Measurements from ENCODE around the gene TSPEAR.

Gene TSPEAR

GRCh38 chr21:44736291-44737004 is 25.1 kb upstream of the TSPEAR start:
- no peak overlapping the region for H3K9ac ChIP-seq (ENCODE audit: low read length)
- no peak overlapping the region for H3K4me3 ChIP-seq (ENCODE audit: low read length)
- H3K36me3 ChIP-seq (ENCODE audit: control insufficient read depth, insufficient read depth, low read length) = no peaks in the 10 kb centered on the region
- no peaks in the 10 kb centered on the region for H3K4me1 ChIP-seq (ENCODE audit: control insufficient read depth, insufficient read depth, low read length)
- no peak overlapping the region for H3K27ac ChIP-seq (ENCODE audit: low read depth, low read length)
- H3K27me3 ChIP-seq (ENCODE audit: control insufficient read depth, insufficient read depth, low read length) = no peaks in the 10 kb centered on the region

- no peaks in the 10 kb centered on the region for H3K36me3 ChIP-seq (ENCODE audit: control insufficient read depth, insufficient read depth, low read length)
- H3K4me1 ChIP-seq (ENCODE audit: control insufficient read depth, insufficient read depth, low read length) = no peaks in the 10 kb centered on the region
- no peaks in the 10 kb centered on the region for H3K27me3 ChIP-seq (ENCODE audit: control insufficient read depth, insufficient read depth, low read length)
- no peak overlapping the region for H3K4me3 ChIP-seq (ENCODE audit: low read length)
- no peak overlapping the region for H3K9ac ChIP-seq (ENCODE audit: low read length)
- no peak overlapping the region for H3K27ac ChIP-seq (ENCODE audit: low read depth, low read length)
These were observed 24.4 kb upstream of the TSPEAR start for GRCh38 chr21:44735821-44736220.

DNA sequence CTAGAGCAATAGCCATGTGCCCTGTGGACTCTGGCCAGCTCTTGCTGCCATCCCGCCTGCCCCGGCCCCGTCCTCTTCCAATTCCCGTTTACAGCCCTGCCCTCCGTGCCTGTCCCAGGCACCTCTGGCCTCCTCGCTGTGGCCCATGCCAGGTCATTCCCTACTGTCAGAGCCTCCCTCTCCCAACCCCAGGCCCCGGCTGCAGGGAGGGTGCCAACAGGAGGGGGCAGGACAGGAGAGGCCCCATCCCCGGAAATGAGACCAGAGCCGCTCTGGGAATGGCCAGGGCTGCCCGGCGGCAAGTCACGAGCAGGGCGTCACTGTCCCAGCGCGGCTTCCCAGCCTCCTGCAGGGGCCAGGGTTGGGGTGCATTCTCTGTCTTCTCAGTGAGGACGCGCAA is 23.5 kb upstream of the TSPEAR start:
- H3K36me3 ChIP-seq (ENCODE audit: control insufficient read depth, insufficient read depth, low read length) = no peaks in the 10 kb centered on the region
- H3K27me3 ChIP-seq (ENCODE audit: control insufficient read depth, insufficient read depth, low read length) = no peaks in the 10 kb centered on the region

GRCh38 chr21:44734026-44734745 is 22.8 kb upstream of the TSPEAR start:
- H3K4me3 ChIP-seq (ENCODE audit: low read length) = no peak overlapping the region
- H3K9ac ChIP-seq (ENCODE audit: low read length) = no peak overlapping the region
- H3K27me3 ChIP-seq (ENCODE audit: control insufficient read depth, insufficient read depth, low read length) = no peaks in the 10 kb centered on the region
- no peaks in the 10 kb centered on the region for H3K36me3 ChIP-seq (ENCODE audit: control insufficient read depth, insufficient read depth, low read length)
- H3K27ac ChIP-seq (ENCODE audit: low read depth, low read length) = no peak overlapping the region
- H3K4me1 ChIP-seq (ENCODE audit: control insufficient read depth, insufficient read depth, low read length) = no peaks in the 10 kb centered on the region

More for the DNA sequence above, 23.5 kb upstream of the TSPEAR start:
- H3K27ac ChIP-seq (ENCODE audit: low read depth, low read length) = no peak overlapping the region
- no peak overlapping the region for H3K9ac ChIP-seq (ENCODE audit: low read length)
- no peak overlapping the region for H3K4me3 ChIP-seq (ENCODE audit: low read length)
- H3K4me1 ChIP-seq (ENCODE audit: control insufficient read depth, insufficient read depth, low read length) = no peaks in the 10 kb centered on the region

DNA sequence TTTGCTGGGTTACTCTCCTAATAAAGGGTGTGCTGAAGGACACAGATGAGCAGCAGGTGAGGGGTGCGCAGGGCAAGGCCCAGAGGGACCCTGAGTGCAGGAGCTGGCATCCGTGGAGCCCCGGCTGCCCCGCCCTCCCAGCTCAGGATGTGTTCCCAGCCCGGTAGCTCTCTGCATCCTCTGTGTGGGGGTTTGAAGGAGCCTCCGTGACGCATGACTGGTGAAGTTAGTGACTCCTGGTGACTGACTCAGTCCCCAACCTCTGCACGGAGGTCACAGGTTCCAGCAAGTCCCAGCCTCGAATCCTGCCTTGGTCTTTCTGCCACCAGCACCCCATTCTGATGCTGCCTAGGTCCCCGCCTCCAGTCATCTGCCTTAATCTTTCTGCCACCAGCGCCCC is 21.6 kb upstream of the TSPEAR start:
- Histone ChIP-seq H3K27ac (ENCODE audit: low read depth, low read length) (no peak overlapping the region), H3K9ac (ENCODE audit: low read length) (no peak overlapping the region), H3K27me3 (ENCODE audit: control insufficient read depth, insufficient read depth, low read length) (no peaks in the 10 kb centered on the region), H3K36me3 (ENCODE audit: control insufficient read depth, insufficient read depth, low read length) (no peaks in the 10 kb centered on the region), H3K4me3 (ENCODE audit: low read length) (no peak overlapping the region), H3K4me1 (ENCODE audit: control insufficient read depth, insufficient read depth, low read length) (no peaks in the 10 kb centered on the region)

DNA sequence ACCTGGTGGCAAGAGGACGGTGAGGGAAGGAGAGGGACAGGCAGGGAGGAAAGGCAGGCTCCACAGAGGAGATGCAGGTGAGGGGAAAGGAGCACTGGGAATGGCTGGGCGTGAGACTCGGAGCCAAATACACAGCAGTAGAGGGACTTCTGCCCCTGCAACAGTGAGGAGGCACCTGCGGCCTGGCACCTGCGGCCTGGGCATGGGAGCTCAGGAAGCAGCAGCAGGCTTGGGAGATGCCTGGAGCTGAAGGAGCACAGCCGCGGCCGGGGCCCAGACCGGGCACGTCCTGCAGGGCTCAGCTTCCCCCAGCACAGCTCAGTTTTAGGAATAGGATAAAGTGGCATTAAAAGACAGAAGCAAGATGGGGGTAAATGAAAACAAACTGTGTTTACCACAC is 20.9 kb upstream of the TSPEAR start:
- Histone ChIP-seq H3K27me3 (ENCODE audit: control insufficient read depth, insufficient read depth, low read length) (no peaks in the 10 kb centered on the region), H3K27ac (ENCODE audit: low read depth, low read length) (no peak overlapping the region), H3K4me1 (ENCODE audit: control insufficient read depth, insufficient read depth, low read length) (no peaks in the 10 kb centered on the region), H3K4me3 (ENCODE audit: low read length) (no peak overlapping the region), H3K36me3 (ENCODE audit: control insufficient read depth, insufficient read depth, low read length) (no peaks in the 10 kb centered on the region), H3K9ac (ENCODE audit: low read length) (no peak overlapping the region)

DNA sequence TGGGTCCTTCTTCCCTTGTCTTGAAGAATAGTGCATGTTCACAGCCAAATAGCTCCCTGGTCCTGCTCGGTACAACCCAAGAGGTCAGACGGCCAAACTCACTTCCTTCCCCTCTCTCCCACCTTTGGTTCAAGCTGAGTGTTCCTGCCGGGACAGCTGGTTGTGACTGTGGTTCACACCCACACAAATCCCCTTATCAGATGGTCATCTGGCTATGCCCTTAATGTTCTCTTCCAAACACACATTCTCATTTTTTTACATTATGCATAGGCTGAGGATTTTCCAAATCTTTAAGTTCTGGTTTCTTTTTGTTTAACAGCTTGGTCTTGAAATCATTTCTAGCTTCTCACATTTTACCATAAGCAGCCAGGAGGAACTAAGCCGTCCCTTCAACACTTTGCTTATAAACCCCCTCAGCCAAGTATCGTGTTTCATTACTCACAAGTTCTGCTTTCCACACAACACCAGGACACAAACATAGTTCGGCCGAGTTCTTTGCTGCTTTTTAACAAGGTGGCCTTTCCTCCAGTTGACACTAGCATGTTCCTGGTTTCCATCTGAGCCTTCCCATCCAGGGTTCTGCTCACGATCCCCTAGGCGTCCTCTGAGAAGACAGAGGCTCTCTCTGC is 19.7 kb upstream of the TSPEAR start:
- Histone ChIP-seq H3K36me3 (ENCODE audit: control insufficient read depth, insufficient read depth, low read length) (no peaks in the 10 kb centered on the region), H3K4me3 (ENCODE audit: low read length) (no peak overlapping the region), H3K4me1 (ENCODE audit: control insufficient read depth, insufficient read depth, low read length) (no peaks in the 10 kb centered on the region), H3K27me3 (ENCODE audit: control insufficient read depth, insufficient read depth, low read length) (no peaks in the 10 kb centered on the region), H3K9ac (ENCODE audit: low read length) (no peak overlapping the region), H3K27ac (ENCODE audit: low read depth, low read length) (no peak overlapping the region)

DNA sequence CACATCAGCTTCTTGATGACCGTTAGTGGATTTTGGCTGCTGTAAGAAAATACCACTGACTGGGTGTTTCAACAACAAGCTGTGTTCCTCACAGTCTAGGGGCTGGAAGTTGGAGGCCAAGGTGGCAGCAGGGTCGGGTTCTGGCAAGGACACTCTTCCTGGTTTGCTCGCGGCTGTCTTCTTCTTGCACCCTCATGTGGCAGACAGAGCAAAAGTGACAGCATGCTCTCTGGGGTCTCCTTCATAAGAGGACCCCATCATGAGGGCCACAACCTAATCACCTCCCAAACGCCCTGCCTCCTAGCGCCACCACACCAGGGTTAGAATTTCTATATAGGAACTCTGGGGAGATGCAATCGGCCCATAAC is 18.6 kb upstream of the TSPEAR start:
- Histone ChIP-seq H3K9ac (ENCODE audit: low read length) (no peak overlapping the region), H3K36me3 (ENCODE audit: control insufficient read depth, insufficient read depth, low read length) (no peaks in the 10 kb centered on the region), H3K27me3 (ENCODE audit: control insufficient read depth, insufficient read depth, low read length) (no peaks in the 10 kb centered on the region), H3K4me1 (ENCODE audit: control insufficient read depth, insufficient read depth, low read length) (no peaks in the 10 kb centered on the region), H3K27ac (ENCODE audit: low read depth, low read length) (no peak overlapping the region), H3K4me3 (ENCODE audit: low read length) (no peak overlapping the region)

DNA sequence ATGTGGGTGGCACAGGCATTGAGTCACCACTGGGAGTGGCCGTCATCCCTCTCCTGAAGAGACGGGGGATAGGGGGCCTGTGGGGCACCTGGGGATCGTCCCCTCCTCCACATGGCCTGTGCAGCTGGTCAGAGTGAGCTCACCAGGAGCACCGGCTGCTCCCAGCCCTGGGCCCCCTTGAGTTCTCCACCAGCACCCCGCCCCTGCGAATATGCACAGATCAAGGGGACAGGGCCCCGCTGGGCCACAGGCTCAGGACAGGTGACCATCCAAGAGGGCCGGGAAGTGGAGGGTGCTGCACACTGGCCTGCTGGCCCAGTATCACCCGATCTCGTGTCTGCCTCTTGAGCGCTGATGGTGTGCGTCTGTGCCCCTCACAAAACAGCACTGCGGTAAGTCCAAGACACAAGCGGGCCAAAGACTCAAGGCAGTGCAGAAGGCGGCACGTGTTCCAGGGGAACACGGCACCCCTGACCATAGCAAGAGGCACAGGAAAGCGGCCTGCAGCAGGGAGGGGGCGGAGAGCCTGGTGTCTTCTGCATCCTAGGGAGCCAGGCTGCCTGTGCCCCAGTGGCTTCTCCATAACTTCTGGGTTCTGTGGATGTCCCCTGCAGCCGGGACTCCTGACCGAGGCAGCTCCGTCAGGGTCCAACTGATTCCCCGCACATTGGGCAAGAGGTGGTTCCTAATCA is 18.1 kb upstream of the TSPEAR start:
- no peak overlapping the region for H3K4me3 ChIP-seq (ENCODE audit: low read length)

DNA sequence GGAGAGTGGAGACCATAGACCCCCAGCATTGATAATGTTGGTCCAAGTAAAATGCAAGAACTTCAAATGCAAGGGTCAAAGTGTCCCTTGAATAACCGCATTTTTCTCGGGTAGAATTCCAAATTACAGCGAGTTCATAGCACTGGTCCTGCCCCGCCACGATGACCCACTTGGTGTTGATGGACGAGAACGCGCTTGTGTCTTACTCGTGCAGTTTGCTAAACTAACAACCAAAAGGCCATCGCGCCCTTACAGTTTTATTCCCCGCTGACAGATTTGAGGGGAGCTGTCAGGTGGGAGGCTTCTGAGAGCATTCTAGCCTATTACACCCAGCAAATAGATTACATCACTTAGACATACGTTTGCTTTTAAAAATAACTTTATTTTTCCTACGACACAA is 17.3 kb upstream of the TSPEAR start:
- no peak overlapping the region for H3K9ac ChIP-seq (ENCODE audit: low read length)
- H3K36me3 ChIP-seq (ENCODE audit: control insufficient read depth, insufficient read depth, low read length) = no peaks in the 10 kb centered on the region
- H3K27ac ChIP-seq (ENCODE audit: low read depth, low read length) = no peak overlapping the region
- H3K4me3 ChIP-seq (ENCODE audit: low read length) = no peak overlapping the region
- no peaks in the 10 kb centered on the region for H3K27me3 ChIP-seq (ENCODE audit: control insufficient read depth, insufficient read depth, low read length)
- H3K4me1 ChIP-seq (ENCODE audit: control insufficient read depth, insufficient read depth, low read length) = no peaks in the 10 kb centered on the region

More for the DNA sequence above, 18.1 kb upstream of the TSPEAR start:
- Histone ChIP-seq H3K4me1 (ENCODE audit: control insufficient read depth, insufficient read depth, low read length) (no peaks in the 10 kb centered on the region), H3K9ac (ENCODE audit: low read length) (no peak overlapping the region), H3K27me3 (ENCODE audit: control insufficient read depth, insufficient read depth, low read length) (no peaks in the 10 kb centered on the region), H3K36me3 (ENCODE audit: control insufficient read depth, insufficient read depth, low read length) (no peaks in the 10 kb centered on the region), H3K27ac (ENCODE audit: low read depth, low read length) (no peak overlapping the region)

GRCh38 chr21:44727757-44728156 is 16.4 kb upstream of the TSPEAR start:
- H3K36me3 ChIP-seq (ENCODE audit: control insufficient read depth, insufficient read depth, low read length) = no peaks in the 10 kb centered on the region
- H3K27ac ChIP-seq (ENCODE audit: low read depth, low read length) = no peak overlapping the region
- H3K4me1 ChIP-seq (ENCODE audit: control insufficient read depth, insufficient read depth, low read length) = no peaks in the 10 kb centered on the region
- no peak overlapping the region for H3K9ac ChIP-seq (ENCODE audit: low read length)
- peaks cover 4% of the 10 kb centered on the region for H3K27me3 ChIP-seq (ENCODE audit: control insufficient read depth, insufficient read depth, low read length)
- no peak overlapping the region for H3K4me3 ChIP-seq (ENCODE audit: low read length)

DNA sequence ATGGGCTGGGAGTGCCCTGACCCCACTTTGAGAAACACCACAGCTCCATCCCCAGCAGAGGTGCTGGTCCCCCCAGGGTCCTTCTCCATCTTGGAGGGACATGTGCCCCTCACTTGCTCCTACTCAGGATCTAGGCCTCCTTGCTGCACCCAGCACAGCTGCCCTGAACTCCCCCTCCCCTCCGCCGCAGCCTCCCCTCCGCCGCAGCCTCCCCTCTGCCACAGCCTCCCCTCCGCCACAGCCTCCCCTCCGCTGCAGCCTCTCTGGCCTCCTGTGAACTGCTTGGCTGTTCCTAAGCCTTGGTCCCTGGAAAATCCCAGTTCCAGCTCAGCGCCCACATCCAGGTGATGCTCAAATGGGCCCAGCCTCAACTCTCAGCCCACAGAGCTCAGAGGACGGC is 15.9 kb upstream of the TSPEAR start:
- Histone ChIP-seq H3K9ac (ENCODE audit: low read length) (no peak overlapping the region), H3K36me3 (ENCODE audit: control insufficient read depth, insufficient read depth, low read length) (no peaks in the 10 kb centered on the region), H3K4me1 (ENCODE audit: control insufficient read depth, insufficient read depth, low read length) (no peaks in the 10 kb centered on the region), H3K27me3 (ENCODE audit: control insufficient read depth, insufficient read depth, low read length) (peaks cover 4% of the 10 kb centered on the region), H3K27ac (ENCODE audit: low read depth, low read length) (no peak overlapping the region), H3K4me3 (ENCODE audit: low read length) (no peak overlapping the region)
